GM23248 (cell line): ENCODE measurements around the gene PIP4K2C. TPM values are rescaled to one million over a fixed set of nuclear protein-coding genes. Genes with fewer than 3 reads are reported as not detected.

Experiments used
- DNase-seq: peaks from one replicate; pipeline ENCODE4 v3.0.0-alpha.2; 2015
- H2AFZ ChIP-seq: fragments of 200-600 bp; sonication (generic); 2 replicates; pipeline ENCODE4 v1.6.1; 2016; ENCODE audit warnings: antibody characterized with exemption
- H3F3A ChIP-seq: fragments of 200-600 bp; sonication (generic); 2 replicates; pipeline ENCODE4 v1.6.1; 2016; ENCODE audit warnings: mild to moderate bottlenecking, antibody characterized with exemption, mixed run types; ENCODE audit not compliant: insufficient read depth
- H3K27ac ChIP-seq: fragments of 200-600 bp; sonication (generic); 2 replicates; pipeline ENCODE4 v1.5.1; 2016; ENCODE audit warnings: mild to moderate bottlenecking
- H3K27me3 ChIP-seq: fragments of 200-600 bp; sonication (generic); replicated peaks from 2 replicates; pipeline ENCODE4 v1.6.1; 2016; ENCODE audit warnings: mild to moderate bottlenecking; ENCODE audit not compliant: insufficient read depth
- H3K36me3 ChIP-seq: fragments of 200-600 bp; sonication (generic); 2 replicates; pipeline ENCODE4 v1.6.1; 2016; ENCODE audit warnings: low read depth, mild to moderate bottlenecking
- H3K4me1 ChIP-seq: fragments of 200-600 bp; sonication (generic); 2 replicates; pipeline ENCODE4 v1.6.1; 2016; ENCODE audit warnings: mild to moderate bottlenecking; ENCODE audit not compliant: insufficient read depth
- H3K4me2 ChIP-seq: fragments of 200-600 bp; sonication (generic); one replicate; pipeline ENCODE4 v1.6.1; 2016; ENCODE audit warnings: mild to moderate bottlenecking; ENCODE audit not compliant: unreplicated experiment
- H3K4me3 ChIP-seq: fragments of 200-600 bp; sonication (generic); 2 replicates; pipeline ENCODE4 v1.5.1; 2016; ENCODE audit warnings: mild to moderate bottlenecking
- H3K79me2 ChIP-seq: fragments of 200-600 bp; sonication (generic); 2 replicates; pipeline ENCODE4 v1.6.1; 2016; ENCODE audit warnings: mild to moderate bottlenecking; ENCODE audit not compliant: insufficient read depth
- H3K9ac ChIP-seq: fragments of 200-600 bp; sonication (generic); 2 replicates; pipeline ENCODE4 v1.6.1; 2016; ENCODE audit warnings: mild to moderate bottlenecking
- H3K9me2 ChIP-seq: fragments of 200-600 bp; sonication (generic); 2 replicates; pipeline ENCODE4 v1.6.1; 2016; ENCODE audit warnings: mixed run types, mild to moderate bottlenecking, moderate library complexity; ENCODE audit not compliant: insufficient read depth
- H3K9me3 ChIP-seq: fragments of 200-600 bp; sonication (generic); one replicate; pipeline ENCODE4 v1.6.1; 2017; ENCODE audit warnings: low read depth
- H4K20me1 ChIP-seq: fragments of 200-600 bp; sonication (generic); 2 replicates; pipeline ENCODE4 v1.6.0; 2016; ENCODE audit not compliant: insufficient read depth
- EZH2 ChIP-seq: fragments of 200-600 bp; sonication (generic); IDR thresholded peaks from 2 replicates; pipeline ENCODE4 v1.6.1; 2018; ENCODE audit warnings: antibody characterized with exemption, mild to moderate bottlenecking; ENCODE audit not compliant: insufficient read depth, poor library complexity, severe bottlenecking
- EZH2phosphoT487 ChIP-seq: fragments of 200-600 bp; sonication (generic); IDR thresholded peaks from 2 replicates; pipeline ENCODE4 v1.6.1; 2018; ENCODE audit warnings: antibody characterized with exemption, moderate library complexity, mild to moderate bottlenecking, low read depth; ENCODE audit not compliant: insufficient read depth
- WGBS, 2 experiments: methylation state at CpG; one replicate each; pipeline ENCODE4 v1.1.6; 2015 to 2017; ENCODE audit warnings: low lambda C conversion rate in 2 of 2, low coverage in 1 of 2; ENCODE audit errors: missing lambda C conversion rate in 2 of 2; 5-methylcytosine and 5-hydroxymethylcytosine counted together
- in situ Hi-C: fragments of 300-500 bp; cut with MboI; formaldehyde crosslinking; loops from 2 replicates; pipeline ENCODE4 v1.15.0; 2020
- polyA plus RNA-seq: library from polyadenylated mRNA; unstranded; fragments of >200 nt; fragmentation: Nextera tagmentation; extraction: Ambion mirVana; gene quantifications from 2 replicates; pipeline ENCODE4 v1.2.1, GENCODE V29; 2016
- total RNA-seq: library from RNA; depleted of rRNA; stranded (reverse); fragments of >200 nt; shearing (Covaris generic); gene quantifications from 2 replicates; pipeline ENCODE4 v1.2.3, GENCODE V29; 2014

The PIP4K2C gene
- total and polyA plus RNA-seq, 2 experiments from 2014 or later: 22.5 to 27.3 TPM

DNA sequence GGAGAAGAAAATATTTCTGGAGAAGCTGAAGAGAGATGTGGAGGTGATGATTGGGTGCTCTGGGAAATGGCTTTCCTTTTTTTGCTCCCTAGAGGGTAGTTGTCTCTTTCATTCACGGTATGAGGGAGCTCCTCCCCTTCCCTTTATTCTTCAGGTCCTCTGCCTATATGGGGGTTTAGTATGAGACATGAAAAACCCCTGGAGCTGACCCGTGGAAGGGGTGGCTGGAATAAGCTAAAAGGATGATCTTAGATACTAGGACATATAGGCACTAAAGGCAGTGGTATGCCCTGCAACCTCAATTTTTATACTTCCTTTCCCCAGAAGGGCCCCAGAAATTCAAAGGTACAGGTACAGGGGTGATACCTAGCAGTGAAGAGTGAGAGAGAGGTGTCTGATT is 9.4 kb downstream of the PIP4K2C start:
- no peak overlapping the region for H2AFZ ChIP-seq
- H3K9ac ChIP-seq: no peak overlapping the region
- peaks cover 4% of the 10 kb centered on the region; the same call in 1 of the 2 replicates for H3K36me3 ChIP-seq
- in situ Hi-C loops: no loop called here
- no peaks in the 10 kb centered on the region for H3K79me2 ChIP-seq
- 67 to 85% methylated on average over 2 of the region's 2 CpGs for WGBS, 2 experiments
- H3K4me2 ChIP-seq: no peak overlapping the region
- H3K9me3 ChIP-seq: no peaks in the 10 kb centered on the region
- H3K4me1 ChIP-seq: peaks cover 9% of the 10 kb centered on the region
- TF ChIP-seq EZH2phosphoT487 (no peak), EZH2 (no peak)
- no peak overlapping the region for H3K27ac ChIP-seq
- no peaks in the 10 kb centered on the region for H4K20me1 ChIP-seq
- no peaks in the 10 kb centered on the region for H3K27me3 ChIP-seq
- DNase-seq: no peak
- no peaks in the 10 kb centered on the region for H3F3A ChIP-seq
- H3K9me2 ChIP-seq: no peaks in the 10 kb centered on the region
- no peak overlapping the region for H3K4me3 ChIP-seq

DNA sequence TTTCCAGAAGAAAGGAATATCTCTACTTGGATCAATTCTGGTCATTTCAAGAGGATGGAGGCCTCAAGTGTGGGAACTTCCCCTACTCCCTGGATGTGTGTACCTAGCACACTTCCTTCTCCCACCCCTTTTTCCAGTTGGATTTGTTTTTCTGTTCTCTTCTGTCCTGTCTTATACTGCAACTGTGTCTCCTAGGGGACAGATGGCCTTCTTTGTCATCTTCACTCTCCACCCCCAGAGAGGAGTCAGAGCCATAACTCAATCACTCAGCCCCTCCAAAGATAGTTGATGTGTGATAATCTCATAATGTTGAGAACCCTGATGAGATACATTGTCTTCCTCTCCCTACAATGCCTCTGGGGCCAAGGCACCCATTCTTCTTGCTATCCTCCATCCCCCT is 11.6 kb downstream of the PIP4K2C start:
- H3K36me3 ChIP-seq: no peaks in the 10 kb centered on the region; the same call in 1 of the 2 replicates
- no peak overlapping the region for H3K9ac ChIP-seq
- no peaks in the 10 kb centered on the region for H4K20me1 ChIP-seq
- H3K9me3 ChIP-seq: no peaks in the 10 kb centered on the region
- peaks cover 9% of the 10 kb centered on the region for H3K4me1 ChIP-seq
- no peak overlapping the region for H3K27ac ChIP-seq
- H3F3A ChIP-seq: no peaks in the 10 kb centered on the region
- no peaks in the 10 kb centered on the region for H3K27me3 ChIP-seq
- H3K79me2 ChIP-seq: no peaks in the 10 kb centered on the region
- H2AFZ ChIP-seq: no peak overlapping the region
- TF ChIP-seq EZH2phosphoT487 (no peak), EZH2 (no peak)
- no peak overlapping the region for H3K4me3 ChIP-seq
- no peak for DNase-seq
- H3K9me2 ChIP-seq: no peaks in the 10 kb centered on the region
- H3K4me2 ChIP-seq: no peak overlapping the region
- in situ Hi-C loops: no loop called here

DNA sequence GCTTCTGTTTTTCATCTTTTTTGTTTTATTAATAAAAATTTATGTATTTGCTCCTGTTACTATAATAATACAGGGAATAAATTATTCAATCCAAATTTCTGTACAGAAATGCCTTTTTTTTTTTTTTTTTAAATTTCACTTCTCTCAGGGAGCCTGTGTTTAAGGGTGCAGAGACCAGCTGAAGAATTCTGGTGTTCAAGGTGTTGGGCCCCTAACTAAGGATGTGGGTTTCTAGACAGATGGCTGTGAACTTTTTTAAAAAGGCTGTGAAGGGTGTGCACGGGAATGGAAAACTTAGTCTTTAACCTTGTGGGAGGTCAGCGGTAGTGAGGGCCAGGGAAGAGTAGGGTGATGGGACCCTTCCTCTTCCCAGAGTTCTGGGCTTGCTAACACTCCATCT is 12.3 kb downstream of the PIP4K2C start:
- no peaks in the 10 kb centered on the region; the same call in 1 of the 2 replicates for H3K36me3 ChIP-seq
- H3F3A ChIP-seq: peaks cover 5% of the 10 kb centered on the region; the same call in 1 of the 2 replicates
- no peak for TF ChIP-seq EZH2phosphoT487
- TF ChIP-seq EZH2: no peak

DNA sequence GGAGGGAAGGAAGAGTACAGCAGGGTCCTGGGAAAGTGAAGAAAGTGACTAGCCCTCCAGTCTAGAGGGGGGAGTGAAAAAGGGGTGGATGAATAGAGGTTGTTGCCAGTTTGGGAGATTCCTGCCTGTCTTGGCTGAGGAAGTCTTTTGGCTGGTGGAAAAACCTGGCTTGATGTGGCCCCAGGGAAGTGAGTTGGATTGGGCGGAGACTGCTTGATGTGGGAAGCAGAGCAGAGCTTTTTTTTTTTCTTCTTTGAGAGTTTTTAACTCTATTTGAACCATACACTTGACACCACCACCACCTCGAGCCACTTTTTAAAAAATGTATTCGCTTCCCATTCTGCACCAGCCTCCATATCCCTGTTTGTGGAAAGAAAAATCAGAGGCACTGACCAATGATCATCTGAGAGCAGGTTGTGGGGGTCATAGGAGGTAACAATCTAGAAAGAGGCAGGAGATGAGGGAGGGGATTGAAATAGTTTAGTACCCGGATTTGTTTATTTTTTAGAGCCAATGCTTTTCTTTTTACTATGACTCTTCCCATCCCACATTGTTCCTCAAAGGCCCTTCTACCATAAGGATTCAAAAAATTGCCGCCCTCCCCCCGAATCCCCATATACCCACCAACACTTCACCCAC is 12.9 kb downstream of the PIP4K2C start:
- peak; percentile 84 for DNase-seq
- in situ Hi-C loops: no loop called here
- H3K36me3 ChIP-seq: no peaks in the 10 kb centered on the region; the same call in 1 of the 2 replicates

More for the DNA sequence above, 12.3 kb downstream of the PIP4K2C start:
- Histone ChIP-seq H3K9me3 (no peaks in the 10 kb centered on the region), H3K4me3 (no peak overlapping the region), H3K9me2 (no peaks in the 10 kb centered on the region), H3K79me2 (no peaks in the 10 kb centered on the region), H3K27me3 (no peaks in the 10 kb centered on the region), H3K4me1 (peaks cover 9% of the 10 kb centered on the region), H3K9ac (peak overlapping the region; percentile 51), H2AFZ (peak overlapping the region; percentile 92), H3K27ac (peak overlapping the region; percentile 27), H3K4me2 (no peak overlapping the region), H4K20me1 (no peaks in the 10 kb centered on the region)
- 68 to 70% methylated on average over 2 of the region's 2 CpGs for WGBS, 2 experiments
- DNase-seq: no peak
- in situ Hi-C loops: no loop called here

More for the DNA sequence above, 12.9 kb downstream of the PIP4K2C start:
- Histone ChIP-seq H3K79me2 (no peaks in the 10 kb centered on the region), H3K4me2 (peak overlapping the region; percentile 87), H3K27ac (peak overlapping the region; percentile 27), H3K27me3 (no peaks in the 10 kb centered on the region), H3K9me2 (no peaks in the 10 kb centered on the region), H3K9me3 (no peaks in the 10 kb centered on the region), H3K4me1 (peaks cover 9% of the 10 kb centered on the region), H3F3A (peaks cover 5% of the 10 kb centered on the region; the same call in 1 of the 2 replicates), H2AFZ (peak overlapping the region; percentile 92), H3K4me3 (peak overlapping the region; percentile 88), H3K9ac (peak overlapping the region; percentile 94), H4K20me1 (no peaks in the 10 kb centered on the region)
- TF ChIP-seq EZH2phosphoT487 (no peak), EZH2 (no peak)
- 12 to 14% methylated on average over 6 of the region's 6 CpGs for WGBS, 2 experiments
